T1000 (cell line): ENCODE data around the gene BBLN.

ENCODE experiments used
- DNase-seq: peaks from one replicate; lab custom pipeline; 2025; ENCODE audit warnings: mixed read lengths; lab: John Stamatoyannopoulos, UW

The BBLN gene

DNA sequence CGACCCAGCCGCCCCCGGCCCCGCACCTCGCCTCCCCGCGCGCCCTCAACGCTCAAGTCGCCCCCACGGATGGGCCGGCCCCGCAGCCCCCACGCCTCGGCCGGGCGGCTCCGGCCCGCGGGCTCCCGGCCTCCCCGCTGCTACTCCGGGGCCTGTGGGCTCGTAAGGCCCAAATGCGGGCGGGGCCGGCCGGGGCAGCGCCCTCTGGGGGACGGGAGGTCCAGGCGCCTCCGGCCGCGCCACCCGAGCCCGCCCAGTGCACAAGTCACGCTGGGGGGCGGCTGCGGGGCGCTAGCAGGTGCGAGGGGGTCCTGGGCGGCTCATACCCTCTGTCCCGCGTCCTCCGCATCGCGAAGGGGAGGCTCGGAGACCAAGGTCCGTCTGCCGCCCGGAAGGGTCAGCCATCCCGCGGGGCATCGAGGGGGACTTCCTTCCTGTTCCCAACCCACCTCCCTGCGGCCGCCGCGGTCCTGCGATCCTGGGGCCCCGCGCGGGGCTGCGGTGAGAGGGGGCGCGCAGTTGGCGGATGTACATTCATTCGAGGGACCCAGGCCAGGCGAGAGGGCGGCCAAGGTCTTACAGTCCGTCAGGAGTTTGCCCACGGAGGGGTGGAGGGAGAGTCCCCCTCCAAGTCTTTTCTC lies 31.5 kb downstream of the BBLN start, which contains the start of gene CIZ1:
CIZ1 (minus strand) TSS at position 167 of the 641 bp plus-strand sequence. CDS start 715 bp downstream, outside the sequence.
- DNase-seq, result peak; percentile 56

- DNase-seq, result peak; percentile 84
These were observed 32.7 kb downstream of the BBLN start for GRCh38 chr9:128192601-128193371.

- DNase-seq, result no peak
These were observed 33.5 kb downstream of the BBLN start for GRCh38 chr9:128193469-128194096.

DNA sequence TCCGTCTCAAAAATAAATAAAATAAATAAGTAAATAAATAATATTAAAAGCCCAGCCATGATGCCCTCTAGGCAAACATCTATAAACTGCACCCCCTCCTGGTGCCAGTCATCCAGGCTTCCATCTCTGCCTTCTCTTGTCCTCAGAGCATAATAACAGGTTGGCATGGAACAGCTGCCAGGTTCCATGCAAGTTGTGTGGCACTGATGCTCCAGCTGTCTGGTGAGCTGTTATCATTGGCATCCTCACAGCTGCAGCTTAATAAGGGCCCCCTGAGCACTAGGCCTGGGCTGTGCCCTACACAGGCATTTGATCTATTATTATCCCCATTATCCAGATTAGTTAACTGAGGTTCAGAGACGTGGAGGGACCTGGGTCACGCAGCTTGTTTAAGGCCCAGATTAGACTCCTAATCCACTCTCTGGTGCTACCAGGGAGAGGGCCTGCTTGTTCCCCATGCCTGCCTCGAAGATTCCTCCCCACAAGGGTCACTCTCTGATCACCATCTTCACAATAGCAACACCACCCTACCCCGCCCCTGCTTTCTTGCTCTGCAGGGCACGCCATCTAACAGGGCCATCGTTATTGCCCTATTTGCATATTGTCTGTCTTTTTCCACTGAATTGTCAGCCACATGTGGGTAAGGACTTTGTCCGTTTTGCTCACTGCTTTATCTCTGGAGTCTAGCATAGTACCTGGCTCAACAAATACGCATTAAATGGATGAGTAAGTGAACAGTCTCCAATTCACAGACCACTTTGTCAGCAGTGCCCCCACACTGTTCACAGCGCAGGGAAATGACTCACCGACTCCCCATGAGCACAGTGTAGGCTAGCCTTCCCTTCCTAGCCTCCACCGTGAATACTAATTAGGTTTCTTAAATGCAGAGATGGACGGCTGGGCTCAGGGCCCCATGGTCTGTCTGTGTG lies 41.6 kb downstream of the BBLN start:
- DNase-seq, result no peak

DNA sequence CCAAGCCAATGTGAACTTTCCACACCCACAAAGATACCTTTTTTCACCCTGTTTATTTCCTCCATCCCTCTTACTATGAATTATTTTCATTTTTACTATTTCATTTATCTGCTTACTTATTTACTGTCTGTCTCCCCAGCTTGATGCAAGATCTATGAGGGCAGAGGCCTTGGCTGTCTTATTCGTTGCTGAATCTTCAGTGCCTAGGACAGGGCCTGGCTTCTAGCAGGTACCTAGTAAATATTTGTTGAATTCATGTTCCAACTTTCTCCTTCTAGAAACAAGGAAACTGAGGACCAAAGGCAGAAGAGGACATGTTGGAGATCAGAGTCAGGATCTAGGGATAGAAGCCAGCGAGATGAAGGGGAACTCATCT lies 42.6 kb downstream of the BBLN start:
- DNase-seq, result no peak

DNA sequence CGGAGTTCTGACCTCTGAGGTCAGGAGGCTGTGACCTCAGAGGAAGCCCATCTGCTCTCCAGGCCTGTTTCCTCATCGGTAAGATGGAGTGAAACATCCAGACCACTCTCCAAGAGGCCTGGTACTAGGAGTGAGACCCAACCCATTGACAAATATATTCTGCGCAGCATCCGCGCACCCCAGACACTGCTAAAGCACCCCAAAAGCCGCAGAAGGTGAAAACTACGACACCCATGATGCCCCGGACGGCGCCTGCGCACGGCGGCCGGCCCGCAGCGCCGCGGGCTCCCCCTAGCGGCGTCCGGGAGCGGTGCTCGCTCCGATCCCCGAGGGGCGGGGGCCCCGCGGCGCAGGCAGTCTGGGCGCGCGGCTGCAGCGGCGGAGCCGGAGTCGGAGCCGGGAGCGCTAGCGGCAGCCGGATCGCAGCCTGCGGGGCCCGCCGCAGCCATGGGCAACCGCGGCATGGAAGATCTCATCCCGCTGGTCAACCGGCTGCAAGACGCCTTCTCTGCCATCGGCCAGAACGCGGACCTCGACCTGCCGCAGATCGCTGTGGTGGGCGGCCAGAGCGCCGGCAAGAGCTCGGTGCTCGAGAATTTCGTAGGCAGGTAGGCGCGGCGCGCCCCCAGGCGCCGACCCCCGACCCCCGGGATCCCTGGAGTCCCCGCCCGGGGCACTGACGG lies 43.1 kb downstream of the BBLN start, which contains the start of gene DNM1:
DNM1 (plus strand) TSS at position 356 of the 683 bp plus-strand sequence; CDS start at position 448, 92 bp downstream.
- DNase-seq, result peak; percentile 58

DNA sequence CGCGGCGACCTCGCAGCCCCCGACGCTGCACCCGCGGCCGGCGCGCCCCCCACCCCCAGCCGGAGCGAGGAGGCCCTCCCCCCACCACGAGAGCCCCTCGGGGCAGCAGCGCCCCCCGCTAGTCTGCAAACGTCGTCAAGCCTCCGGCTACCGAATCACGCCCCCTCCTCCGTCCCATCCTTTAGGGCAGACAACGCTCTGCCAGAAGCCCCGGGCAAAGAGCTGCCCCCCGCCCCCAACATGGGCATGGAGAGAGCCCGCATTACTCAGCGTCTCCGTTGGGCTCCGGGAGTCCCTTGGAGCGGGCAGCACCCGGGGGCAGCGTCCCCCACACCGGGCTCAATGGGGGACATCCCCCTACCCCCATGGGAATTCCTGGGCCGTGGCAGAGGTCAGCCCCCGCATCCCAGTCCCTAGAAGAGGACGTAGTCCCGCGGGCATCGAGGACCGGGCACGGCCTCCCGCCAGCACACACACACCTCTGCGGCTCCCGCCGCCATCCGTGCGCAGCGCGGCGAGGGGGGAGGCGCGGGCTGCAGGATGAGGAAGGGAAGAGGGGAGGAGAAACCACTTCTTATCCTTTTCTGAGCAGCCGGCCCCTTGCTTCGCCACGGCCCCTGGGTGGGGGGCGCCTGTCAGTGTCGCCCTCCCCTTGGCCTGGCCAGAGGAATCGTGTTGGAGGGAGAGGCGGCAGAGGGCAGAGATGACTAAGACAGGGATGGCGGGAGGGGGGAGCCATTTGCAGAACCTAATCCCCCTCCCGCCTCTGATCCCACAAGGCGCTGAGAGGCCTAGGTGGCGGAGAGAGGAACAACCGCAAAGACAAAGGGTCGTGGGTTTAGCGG lies 43.9 kb downstream of the BBLN start:
- peak; percentile 30 for DNase-seq

GRCh38 chr9:128204858-128205257 lies 44.8 kb downstream of the BBLN start:
- no peak for DNase-seq

DNA sequence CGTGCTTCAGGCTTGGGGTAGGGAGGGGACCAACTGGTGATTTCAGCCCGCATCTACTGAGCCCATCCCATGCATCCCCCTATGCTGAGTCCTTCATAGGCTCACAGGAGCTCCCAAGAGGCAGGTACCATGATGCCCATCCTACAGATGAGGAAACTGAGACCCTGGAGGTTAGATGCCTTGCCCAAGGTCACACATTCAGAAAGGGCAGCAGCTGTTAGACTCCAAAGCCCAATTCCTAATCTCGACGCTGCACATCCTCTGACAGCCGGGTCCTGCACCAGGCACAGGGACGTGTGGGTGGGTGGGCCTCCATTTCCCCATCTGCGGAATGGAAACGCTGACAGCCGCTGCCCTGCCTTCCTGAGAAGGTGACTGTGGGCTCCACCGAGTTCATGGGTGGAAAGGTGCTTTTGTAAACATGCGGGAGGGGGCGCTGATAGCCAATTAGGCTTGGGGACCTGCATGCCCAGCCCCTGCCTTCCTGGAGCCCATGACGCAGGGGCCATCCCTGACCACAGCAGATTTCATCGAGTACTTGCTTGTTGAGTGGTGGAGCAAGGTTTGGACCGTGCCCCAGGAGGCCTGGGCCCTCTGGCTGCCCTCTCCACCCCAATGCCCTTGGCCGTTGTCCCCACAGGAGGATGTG lies 45.4 kb downstream of the BBLN start:
- no peak for DNase-seq

- no peak for DNase-seq
These were observed 46.4 kb downstream of the BBLN start for GRCh38 chr9:128206484-128206883.

DNA sequence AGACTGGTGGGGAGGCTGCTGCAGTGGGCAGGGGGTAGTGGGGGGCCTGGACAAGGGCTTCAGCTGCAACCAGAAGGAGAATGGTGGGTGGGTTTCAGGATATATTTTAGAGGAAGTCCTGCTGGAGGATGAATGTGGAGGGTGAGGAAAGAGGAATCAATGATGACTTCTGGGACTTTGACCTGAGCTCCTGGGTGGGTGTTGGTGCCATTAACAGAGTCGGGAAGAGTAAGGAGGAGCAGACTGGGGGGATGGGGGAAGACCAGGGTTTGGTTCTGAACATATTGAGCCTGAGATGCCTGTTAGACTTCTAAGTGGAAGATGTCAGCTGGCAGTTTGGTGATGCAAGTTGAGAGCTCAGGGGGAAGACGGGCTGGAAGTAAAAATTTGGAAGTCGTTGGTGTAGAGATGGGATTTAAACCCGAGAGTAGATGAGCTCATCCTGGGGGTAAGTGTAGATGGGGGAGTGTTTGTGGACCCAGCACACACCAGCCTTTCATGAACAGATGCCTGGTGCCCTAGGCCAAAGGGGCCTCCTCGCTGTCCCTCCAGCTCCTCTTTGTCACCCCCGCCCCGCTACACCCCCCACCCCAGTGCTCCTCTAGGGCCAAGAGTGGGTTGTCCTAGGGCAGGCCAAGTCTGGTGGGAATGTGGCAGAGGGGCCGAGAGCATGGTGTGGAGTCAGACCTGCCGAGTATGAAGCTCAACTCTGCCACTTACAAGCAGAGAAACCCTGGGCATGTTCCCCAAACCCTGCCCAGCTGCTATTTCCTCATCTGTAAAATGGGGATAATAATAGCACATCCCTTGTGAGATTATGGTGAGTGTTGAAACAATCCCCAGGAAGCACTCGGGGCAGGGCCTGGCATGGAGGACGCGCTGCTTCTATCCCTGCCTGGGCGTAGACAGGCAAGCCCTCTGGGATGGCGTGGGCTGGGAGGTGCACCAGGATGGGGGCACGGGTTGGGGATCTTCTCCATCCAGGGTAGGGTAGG lies 47.1 kb downstream of the BBLN start:
- no peak for DNase-seq

DNA sequence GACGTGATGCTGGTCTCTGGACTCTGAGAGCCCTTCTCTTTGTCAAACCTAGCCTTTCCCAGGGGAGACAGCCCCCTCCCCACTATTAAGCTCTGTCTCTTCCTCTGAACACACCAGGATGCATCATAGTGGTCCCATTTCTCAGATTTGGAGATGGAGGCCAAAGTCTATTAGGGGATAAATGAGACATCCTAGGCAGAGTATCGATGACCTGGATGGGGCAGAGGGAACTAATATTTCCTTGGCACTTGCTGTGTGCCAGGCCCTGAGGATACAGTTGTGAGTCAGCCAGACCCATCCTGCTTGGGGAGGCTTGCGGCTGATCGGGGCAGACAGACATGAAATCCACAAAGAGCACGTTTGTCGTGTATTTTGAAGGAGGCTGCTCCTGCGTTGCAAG lies 48.3 kb downstream of the BBLN start:
- no peak for DNase-seq

- DNase-seq, result no peak
These were observed 49.0 kb downstream of the BBLN start for GRCh38 chr9:128208946-128209669.

GRCh38 chr9:128211186-128211980 lies 51.3 kb downstream of the BBLN start:
- DNase-seq, result no peak

GRCh38 chr9:128211981-128212281 lies 51.9 kb downstream of the BBLN start:
- no peak for DNase-seq
